Lower lobe of right lung (tissue), 2 donors: ENCODE measurements around the gene KCNQ1. TPM values are rescaled to one million over a fixed set of nuclear protein-coding genes. Genes with fewer than 3 reads are reported as not detected.

Experiments used
- ATAC-seq, 2 donors: fragments of 200-7000 bp; cut with Tn5 transposase; one replicate each; pipeline ENCODE4 v1.9.1; 2020 to 2022; ENCODE audit warnings: mild to moderate bottlenecking in 2 of 2, moderate library complexity in 2 of 2
- DNase-seq: peaks from one replicate; pipeline ENCODE4 v3.0.0-alpha.2; 2020
- H3K27ac ChIP-seq: fragments of 200-600 bp; one replicate; pipeline ENCODE4 v1.8.0; 2022
- H3K27me3 ChIP-seq: fragments of 200-600 bp; one replicate; pipeline ENCODE4 v1.8.0; 2022; ENCODE audit warnings: low read depth
- H3K36me3 ChIP-seq: fragments of 200-600 bp; one replicate; pipeline ENCODE4 v1.8.0; 2022; ENCODE audit warnings: mild to moderate bottlenecking
- H3K4me1 ChIP-seq: fragments of 200-600 bp; one replicate; pipeline ENCODE4 v1.8.0; 2022
- H3K4me3 ChIP-seq: fragments of 200-600 bp; one replicate; pipeline ENCODE4 v1.8.0; 2022; ENCODE audit warnings: mild to moderate bottlenecking
- H3K9me3 ChIP-seq: fragments of 200-600 bp; one replicate; pipeline ENCODE4 v1.8.0; 2022
- CTCF ChIP-seq: fragments of 200-600 bp; IDR thresholded peaks from one replicate; pipeline ENCODE4 v1.8.0; 2022; ENCODE audit warnings: antibody characterized with exemption, mild to moderate bottlenecking
- intact Hi-C: fragments of 100-400 bp; cut with DNase I; formaldehyde crosslinking; loops from one replicate; pipeline ENCODE4 v1.11.0; 2022
- total RNA-seq: library from RNA; stranded (reverse); fragmentation: NEBNext Ultra II Directional; extraction: Animal tissue kit (Norgen Biotek cat#: 25700); gene quantifications from one replicate; pipeline ENCODE4 v1.2.1, GENCODE V29; 2021
- donor health status: DM: no; HTN: yes; CAD: no; lungs with severe emphysema.

KCNQ1 gene
- total RNA-seq, 1 donor from 2014 or later: 51.0 TPM

- no peaks in the 10 kb centered on the region for H3K9me3 ChIP-seq
- no peaks in the 10 kb centered on the region for H3K27me3 ChIP-seq
- no peak overlapping the region for H3K27ac ChIP-seq
- no peaks in the 10 kb centered on the region for H3K4me1 ChIP-seq
- H3K36me3 ChIP-seq: no peaks in the 10 kb centered on the region
- intact Hi-C loops: no loop called here
- no peak overlapping the region for H3K4me3 ChIP-seq
- ATAC-seq (no peak), DNase-seq (peak; percentile 37)
- TF ChIP-seq CTCF: no peak
Measured at GRCh38 chr11:2590131-2590964, 145.5 kb downstream of the KCNQ1 start.

- Histone ChIP-seq H3K9me3 (no peaks in the 10 kb centered on the region), H3K27me3 (no peaks in the 10 kb centered on the region), H3K4me1 (no peaks in the 10 kb centered on the region), H3K4me3 (no peak overlapping the region), H3K36me3 (no peaks in the 10 kb centered on the region), H3K27ac (no peak overlapping the region)
- no peak for TF ChIP-seq CTCF
- ATAC-seq: no peak
- intact Hi-C loops: no loop called here
- peak; percentile 27 for DNase-seq
Measured at GRCh38 chr11:2590965-2591754, 146.4 kb downstream of the KCNQ1 start.

GRCh38 chr11:2591805-2592204 lies 147.0 kb downstream of the KCNQ1 start:
- TF ChIP-seq CTCF: no peak
- no peak for DNase-seq
- Histone ChIP-seq H3K27ac (no peak overlapping the region), H3K27me3 (no peaks in the 10 kb centered on the region), H3K36me3 (no peaks in the 10 kb centered on the region), H3K4me1 (no peaks in the 10 kb centered on the region), H3K9me3 (no peaks in the 10 kb centered on the region), H3K4me3 (no peak overlapping the region)
- intact Hi-C loops: no loop called here
- ATAC-seq: no peak

GRCh38 chr11:2592559-2593392 lies 148.0 kb downstream of the KCNQ1 start:
- no peak for TF ChIP-seq CTCF
- H3K4me3 ChIP-seq: no peak overlapping the region
- DNase-seq (peak; percentile 30), ATAC-seq (peak in 1 of 2 donors; percentile 5)
- H3K36me3 ChIP-seq: no peaks in the 10 kb centered on the region
- no peak overlapping the region for H3K27ac ChIP-seq
- no peaks in the 10 kb centered on the region for H3K27me3 ChIP-seq
- intact Hi-C loops: no loop called here
- H3K9me3 ChIP-seq: peaks cover 2% of the 10 kb centered on the region
- H3K4me1 ChIP-seq: no peaks in the 10 kb centered on the region

GRCh38 chr11:2593393-2593950 lies 148.7 kb downstream of the KCNQ1 start:
- Histone ChIP-seq H3K27ac (no peak overlapping the region), H3K4me1 (no peaks in the 10 kb centered on the region), H3K4me3 (no peak overlapping the region), H3K36me3 (no peaks in the 10 kb centered on the region), H3K9me3 (peaks cover 9% of the 10 kb centered on the region), H3K27me3 (no peaks in the 10 kb centered on the region)
- DNase-seq (peak; percentile 29), ATAC-seq (no peak)
- intact Hi-C loops: no loop called here
- no peak for TF ChIP-seq CTCF
